Upper lobe of left lung (tissue), 6 donors: ENCODE measurements around the gene LRRK1. TPM values are rescaled to one million over a fixed set of nuclear protein-coding genes. Genes with fewer than 3 reads are reported as not detected.

Experiments
- ATAC-seq, 2 donors: fragments of 200-7000 bp; cut with Tn5 transposase; one replicate each; pipeline ENCODE4 v1.9.1; 2022; ENCODE audit warnings: mild to moderate bottlenecking in 2 of 2, moderate library complexity in 2 of 2; ENCODE audit not compliant: low FRiP score in 2 of 2
- DNase-seq, 2 donors: peaks; one replicate each; pipeline ENCODE4 v3.0.0-alpha.2; 2019 to 2020
- H3K27ac ChIP-seq, 4 donors: fragments of 200-600 bp; sonication (generic); one replicate each; pipeline ENCODE4 v1.5.1; 2016 to 2019
- H3K27me3 ChIP-seq, 4 donors: fragments of 200-600 bp; sonication (generic); one replicate each; pipeline ENCODE4 v1.5.1; 2017 to 2019
- H3K36me3 ChIP-seq, 4 donors: fragments of 200-600 bp; sonication (generic); one replicate each; pipeline ENCODE4 v1.5.1; 2016 to 2019
- H3K4me1 ChIP-seq, 4 donors: fragments of 200-600 bp; sonication (generic); one replicate each; pipeline ENCODE4 v1.5.1; 2018 to 2019
- H3K4me3 ChIP-seq, 4 donors: fragments of 200-600 bp; sonication (generic); one replicate each; pipeline ENCODE4 v1.5.1; 2017 to 2019; ENCODE audit warnings: mild to moderate bottlenecking in 2 of 4, moderate library complexity in 1 of 4
- H3K9me3 ChIP-seq, 4 donors: fragments of 200-600 bp; sonication (generic); one replicate each; pipeline ENCODE4 v1.5.1; 2018 to 2019
- EP300 ChIP-seq, 4 donors: sonication (generic); formaldehyde crosslinking; IDR thresholded peaks; one replicate each; pipeline ENCODE4 v1.5.1; 2017; ENCODE audit warnings: antibody characterized with exemption in 4 of 4, control low read depth in 2 of 4
- POLR2A ChIP-seq, 4 donors: fragments of 450-650 bp; IDR thresholded peaks; one replicate each; pipeline ENCODE4 v1.5.1; 2016 to 2017; ENCODE audit warnings: antibody characterized with exemption in 4 of 4, mild to moderate bottlenecking in 2 of 4
- POLR2AphosphoS5 ChIP-seq, 2 donors: sonication (generic); formaldehyde crosslinking; IDR thresholded peaks; one replicate each; pipeline ENCODE4 v1.5.1; 2017; ENCODE audit warnings: antibody characterized with exemption in 2 of 2
- WGBS, 2 donors: methylation state at CpG; one replicate each; pipeline ENCODE4 v1.1.5; 2017 to 2018; 5-methylcytosine and 5-hydroxymethylcytosine counted together
- total RNA-seq, 6 donors: library from RNA; depleted of rRNA in 4 of 6; stranded (reverse); fragments of >200 nt in 4 of 6; gene quantifications; one replicate each; pipeline versions ENCODE4 v1.1.0 to v1.2.1, GENCODE V29; 2016 to 2021
- TF ChIP-seq, protein P1 (sequence below), 6 experiments: fragments of 450-650 bp in 4 of 6; fragments of 200-600 bp in 2 of 6; sonication (generic) in 2 of 6; IDR thresholded peaks; one replicate each; pipeline ENCODE4 v1.5.1; 2016 to 2019; ENCODE audit warnings: antibody characterized with exemption in 6 of 6
- donor health status: DM: no; HTN: no; CAD: no; lungs with moderate emphysema.
- donor health status: DM: no; HTN: yes; CAD: no; lungs with severe emphysema.

Gene LRRK1
- total RNA-seq, 6 donors from 2014 or later = 15.0 to 47.1 (median 31.2) TPM

DNA sequence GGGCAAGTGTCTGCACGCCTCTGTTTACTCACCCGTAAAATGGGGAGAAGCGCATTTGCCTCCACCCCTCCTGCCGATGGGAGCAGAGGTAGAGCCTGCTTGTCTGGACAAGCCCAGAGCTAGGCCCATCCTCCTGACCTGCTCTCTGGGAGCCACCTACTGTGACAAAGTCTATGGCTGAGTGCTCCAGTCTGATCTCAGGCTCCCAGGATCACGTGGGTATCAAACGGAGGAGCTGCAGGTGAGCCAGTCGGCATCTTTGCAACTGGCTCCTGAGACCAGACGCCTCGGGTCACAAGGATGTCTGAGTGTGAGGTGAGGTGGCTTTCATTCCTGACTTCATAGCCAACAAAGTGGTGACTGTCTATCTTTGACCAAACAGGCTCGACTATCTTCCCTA is 41.6 kb upstream of the LRRK1 start:
- ATAC-seq (no peak), DNase-seq (no peak)
- Histone ChIP-seq H3K9me3 (no peaks in the 10 kb centered on the region), H3K4me1 (peaks cover 13 to 23% (median 16%) of the 10 kb centered on the region in 4 donors), H3K36me3 (no peaks in the 10 kb centered on the region), H3K4me3 (no peak overlapping the region), H3K27me3 (peaks cover 0 to 24% (median 12%) of the 10 kb centered on the region in 4 donors), H3K27ac (no peak overlapping the region)
- TF ChIP-seq POLR2A (IDR thresholded peaks at IDR 0.05) (no peak), POLR2AphosphoS5 (IDR thresholded peaks at IDR 0.05) (no peak), EP300 (IDR thresholded peaks at IDR 0.05) (no peak)
- TF ChIP-seq, protein P1, sequence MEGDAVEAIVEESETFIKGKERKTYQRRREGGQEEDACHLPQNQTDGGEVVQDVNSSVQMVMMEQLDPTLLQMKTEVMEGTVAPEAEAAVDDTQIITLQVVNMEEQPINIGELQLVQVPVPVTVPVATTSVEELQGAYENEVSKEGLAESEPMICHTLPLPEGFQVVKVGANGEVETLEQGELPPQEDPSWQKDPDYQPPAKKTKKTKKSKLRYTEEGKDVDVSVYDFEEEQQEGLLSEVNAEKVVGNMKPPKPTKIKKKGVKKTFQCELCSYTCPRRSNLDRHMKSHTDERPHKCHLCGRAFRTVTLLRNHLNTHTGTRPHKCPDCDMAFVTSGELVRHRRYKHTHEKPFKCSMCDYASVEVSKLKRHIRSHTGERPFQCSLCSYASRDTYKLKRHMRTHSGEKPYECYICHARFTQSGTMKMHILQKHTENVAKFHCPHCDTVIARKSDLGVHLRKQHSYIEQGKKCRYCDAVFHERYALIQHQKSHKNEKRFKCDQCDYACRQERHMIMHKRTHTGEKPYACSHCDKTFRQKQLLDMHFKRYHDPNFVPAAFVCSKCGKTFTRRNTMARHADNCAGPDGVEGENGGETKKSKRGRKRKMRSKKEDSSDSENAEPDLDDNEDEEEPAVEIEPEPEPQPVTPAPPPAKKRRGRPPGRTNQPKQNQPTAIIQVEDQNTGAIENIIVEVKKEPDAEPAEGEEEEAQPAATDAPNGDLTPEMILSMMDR (IDR thresholded peaks at IDR 0.05) = no peak
- 88 to 91% methylated on average over 10 of the region's 10 CpGs for WGBS, 2 donors

- 81% methylated on average over 11 of the region's 11 CpGs; no CpG with 5 or more reads in 1 of the 2 donors for WGBS, 2 donors
- no peaks in the 10 kb centered on the region for H3K36me3 ChIP-seq
- H3K27me3 ChIP-seq = peaks cover 0 to 24% (median 12%) of the 10 kb centered on the region in 4 donors
- H3K9me3 ChIP-seq = no peaks in the 10 kb centered on the region
- H3K4me1 ChIP-seq = peaks cover 13 to 23% (median 16%) of the 10 kb centered on the region in 4 donors
- TF ChIP-seq POLR2AphosphoS5 (IDR thresholded peaks at IDR 0.05) (no peak), POLR2A (IDR thresholded peaks at IDR 0.05) (no peak), EP300 (IDR thresholded peaks at IDR 0.05) (no peak)
- TF ChIP-seq, protein P1 (IDR thresholded peaks at IDR 0.05) = no peak
- H3K4me3 ChIP-seq = no peak overlapping the region
- no peak for ATAC-seq
- H3K27ac ChIP-seq = no peak overlapping the region
- DNase-seq = no peak
These were observed 41.0 kb upstream of the LRRK1 start for GRCh38 chr15:100878130-100878529.

GRCh38 chr15:100878648-100879047 is 40.5 kb upstream of the LRRK1 start:
- no peaks in the 10 kb centered on the region for H3K9me3 ChIP-seq
- peaks cover 0 to 24% (median 12%) of the 10 kb centered on the region in 4 donors for H3K27me3 ChIP-seq
- H3K36me3 ChIP-seq = no peaks in the 10 kb centered on the region
- DNase-seq (no peak), ATAC-seq (no peak)
- H3K4me1 ChIP-seq = peaks cover 13 to 23% (median 16%) of the 10 kb centered on the region in 4 donors
- TF ChIP-seq POLR2A (IDR thresholded peaks at IDR 0.05) (no peak), EP300 (IDR thresholded peaks at IDR 0.05) (no peak), POLR2AphosphoS5 (IDR thresholded peaks at IDR 0.05) (no peak)
- TF ChIP-seq, protein P1 (IDR thresholded peaks at IDR 0.05) = no peak
- peak overlapping the region in 3 of 4 donors; percentile 47 to 56 (median 51) for H3K4me3 ChIP-seq
- no peak overlapping the region for H3K27ac ChIP-seq
- WGBS, 2 donors = 24 to 25% methylated on average over 12 of the region's 12 CpGs

- H3K9me3 ChIP-seq = no peaks in the 10 kb centered on the region
- peaks cover 13 to 23% (median 16%) of the 10 kb centered on the region in 4 donors for H3K4me1 ChIP-seq
- DNase-seq (no peak), ATAC-seq (peak in 1 of 2 donors; percentile 42)
- no peaks in the 10 kb centered on the region for H3K36me3 ChIP-seq
- H3K27ac ChIP-seq = no peak overlapping the region
- H3K27me3 ChIP-seq = peaks cover 0 to 24% (median 12%) of the 10 kb centered on the region in 4 donors
- H3K4me3 ChIP-seq = peak overlapping the region in 3 of 4 donors; percentile 47 to 56 (median 51)
- TF ChIP-seq POLR2A (IDR thresholded peaks at IDR 0.05) (no peak), EP300 (IDR thresholded peaks at IDR 0.05) (no peak), POLR2AphosphoS5 (IDR thresholded peaks at IDR 0.05) (no peak)
- TF ChIP-seq, protein P1 (IDR thresholded peaks at IDR 0.05) = no peak
- 2 to 7% methylated on average over 11 to 29 of the region's 62 CpGs for WGBS, 2 donors
These were observed 40.1 kb upstream of the LRRK1 start for GRCh38 chr15:100879061-100879463.
